Tibial nerve (tissue), 3 donors: ENCODE measurements around the gene GPRC6A.

Experiments used
- CTCF ChIP-seq, 5 experiments: fragments of 200-600 bp in 3 of 5; fragments of 450-650 bp in 2 of 5; sonication (generic) in 3 of 5; IDR thresholded peaks; one replicate each; pipeline ENCODE4 v1.5.1; 2016 to 2019; ENCODE audit warnings: antibody characterized with exemption in 5 of 5, mild to moderate bottlenecking in 3 of 5, moderate library complexity in 2 of 5
- POLR2A ChIP-seq, 2 donors: fragments of 450-650 bp; IDR thresholded peaks; one replicate each; pipeline ENCODE4 v1.6.1; 2017; ENCODE audit warnings: antibody characterized with exemption in 2 of 2, mild to moderate bottlenecking in 2 of 2, moderate library complexity in 2 of 2

- TF ChIP-seq POLR2A (IDR thresholded peaks at IDR 0.05), result no peak
- TF ChIP-seq CTCF (IDR thresholded peaks at IDR 0.05), result no peak
Measured at GRCh38 chr6:116840091-116840490, 11.2 kb upstream of the GPRC6A start.
